GM18520 (cell line): ENCODE measurements around the gene RASSF8.

Experiments used
- ATAC-seq: cut with Tn5 transposase; IDR thresholded peaks from one replicate; pipeline ENCODE4 v1.9.1; 2021; ENCODE audit not compliant: unreplicated experiment

Gene RASSF8

DNA sequence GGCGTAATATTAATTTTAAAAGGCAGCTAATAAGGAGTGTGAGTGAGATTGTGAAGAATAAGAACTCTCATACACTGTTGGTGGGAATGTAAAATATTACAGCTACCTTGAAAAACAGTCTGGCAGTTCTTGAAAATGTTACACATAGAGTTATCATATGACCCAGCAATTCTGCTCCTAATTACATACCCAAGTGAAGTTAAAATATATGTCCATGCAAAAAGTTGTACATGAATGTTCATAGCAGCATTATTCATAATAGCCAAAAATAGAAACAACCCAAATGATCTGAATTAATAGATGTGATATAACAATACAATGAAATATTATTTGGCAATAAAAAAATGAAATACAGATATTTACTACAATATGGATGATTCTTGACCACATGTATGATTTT, 68.2 kb downstream of the RASSF8 start:
- ATAC-seq = no peak

- no peak for ATAC-seq
Measured at GRCh38 chr12:26027401-26027800, 68.9 kb downstream of the RASSF8 start.

DNA sequence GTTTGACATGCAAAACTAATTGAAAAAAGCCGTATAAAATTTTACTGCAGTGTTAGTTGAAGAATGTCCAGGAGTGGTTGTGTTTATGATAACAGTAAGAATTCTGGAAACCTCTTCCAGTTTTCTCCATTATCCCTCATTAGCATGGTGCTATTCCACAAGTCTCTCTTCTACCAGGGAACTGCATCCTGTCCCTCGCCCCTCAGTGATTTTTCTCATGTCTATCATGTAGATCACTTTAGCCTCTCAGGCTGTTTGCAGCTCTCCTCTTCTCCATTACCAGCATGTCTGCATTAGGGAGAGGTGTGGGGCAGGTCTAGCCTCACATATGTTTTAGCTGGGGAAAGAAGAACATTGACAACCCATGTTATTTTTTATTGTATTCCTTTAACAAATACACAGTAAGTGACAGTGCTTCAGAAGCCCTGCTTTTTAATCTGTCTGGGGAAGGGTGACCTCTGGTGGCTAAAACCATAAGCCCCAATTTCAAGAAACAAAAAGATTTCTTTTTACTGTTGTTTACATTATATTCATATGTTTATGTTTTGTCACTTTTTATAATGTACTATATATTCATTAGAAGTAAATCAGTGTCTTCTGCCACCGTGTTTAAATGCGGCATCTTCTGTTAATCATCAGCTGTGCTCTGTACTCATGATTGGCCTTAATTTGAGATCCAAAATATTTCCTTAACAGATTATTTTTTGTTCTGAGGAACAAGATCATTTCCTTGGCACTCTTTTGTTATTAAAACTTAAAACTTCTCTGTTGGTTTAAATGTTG, 70.7 kb downstream of the RASSF8 start:
- ATAC-seq = no peak

DNA sequence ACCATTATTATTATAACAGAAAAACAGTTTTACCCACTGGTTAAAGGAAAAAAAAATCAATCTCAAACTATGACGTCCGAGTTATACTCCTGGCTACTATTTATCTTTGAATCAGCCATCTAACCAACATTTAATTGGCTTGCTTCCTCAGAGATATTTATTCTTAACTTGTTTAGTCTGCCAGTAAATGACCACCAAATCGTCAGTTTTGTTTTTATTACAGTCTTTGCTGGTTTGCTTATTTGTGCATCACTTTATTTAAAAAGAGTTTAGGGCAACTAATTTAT, 71.2 kb downstream of the RASSF8 start:
- ATAC-seq = no peak

GRCh38 chr12:26030371-26030770, 71.9 kb downstream of the RASSF8 start:
- no peak for ATAC-seq

DNA sequence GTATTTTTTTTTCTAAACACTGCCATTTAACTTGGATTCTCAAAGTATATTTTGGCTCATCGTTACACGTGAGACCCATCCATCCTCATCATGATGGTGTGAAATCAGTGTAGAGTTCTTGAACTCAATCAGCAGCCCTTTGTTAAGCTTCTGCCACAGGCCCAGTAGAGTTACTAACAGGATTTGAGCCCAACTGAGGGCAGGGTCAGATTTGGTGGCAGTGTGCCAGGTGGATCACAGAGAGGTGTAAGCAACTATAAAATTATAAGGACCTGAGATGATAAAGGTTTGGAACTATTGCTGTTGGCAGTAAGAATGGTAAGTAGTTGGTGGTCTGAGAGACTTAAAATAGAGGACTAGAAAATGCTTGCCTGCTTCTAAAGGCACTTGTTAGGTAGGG, 72.8 kb downstream of the RASSF8 start:
- ATAC-seq = no peak

DNA sequence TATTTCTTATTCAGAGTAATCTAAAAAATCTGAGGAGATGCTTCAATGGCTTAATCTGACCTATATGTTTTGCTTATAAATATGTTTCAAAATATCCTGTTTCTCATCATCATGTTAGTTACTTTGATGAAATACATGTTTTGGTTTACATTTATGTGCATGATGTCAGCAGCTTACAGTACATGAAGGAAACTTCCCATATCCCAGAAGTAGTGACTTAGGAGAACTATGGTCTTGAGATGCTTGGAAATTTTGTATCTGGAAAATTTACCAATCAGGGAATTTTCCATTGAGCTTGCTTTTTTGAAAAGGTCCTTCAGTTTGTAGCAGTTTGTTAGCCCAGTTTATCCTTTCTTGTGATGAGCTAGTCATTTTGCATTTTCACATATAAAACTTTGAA, 73.3 kb downstream of the RASSF8 start:
- ATAC-seq = no peak

GRCh38 chr12:26032290-26032689, 73.8 kb downstream of the RASSF8 start:
- ATAC-seq = no peak

GRCh38 chr12:26032719-26033241, 74.3 kb downstream of the RASSF8 start:
- no peak for ATAC-seq

GRCh38 chr12:26034371-26035142, 76.1 kb downstream of the RASSF8 start:
- ATAC-seq = no peak

- ATAC-seq = no peak
Measured at GRCh38 chr12:26036877-26037276, 78.4 kb downstream of the RASSF8 start.

DNA sequence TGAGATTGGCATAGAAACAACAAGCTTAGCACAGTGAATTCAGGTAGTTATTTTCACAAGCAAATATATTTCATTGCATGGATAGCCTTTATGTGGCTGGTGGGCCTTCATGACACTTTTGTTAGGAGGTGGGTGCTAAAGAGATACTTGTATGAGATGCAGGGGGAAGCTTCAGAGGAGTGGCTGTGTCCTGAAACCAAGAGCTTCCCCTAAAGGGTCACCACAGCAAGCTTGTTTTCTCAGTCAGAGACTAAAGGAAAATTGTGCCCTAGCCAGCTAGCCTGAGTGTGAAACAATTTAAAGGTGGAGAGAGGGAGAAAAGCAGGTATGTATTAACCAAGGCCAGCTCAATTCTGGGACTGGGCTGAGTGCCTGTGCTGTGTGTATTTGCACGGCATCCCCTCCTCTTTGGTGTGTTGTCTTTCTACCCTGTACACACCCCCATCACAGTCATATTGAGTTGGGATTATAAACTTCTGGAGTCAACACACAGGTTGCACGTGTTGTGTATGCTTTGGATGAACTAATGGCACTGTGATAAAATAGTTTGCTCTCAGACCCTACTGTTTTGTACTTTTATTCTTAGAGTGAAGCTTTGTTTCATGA, 79.2 kb downstream of the RASSF8 start:
- no peak for ATAC-seq

GRCh38 chr12:26042645-26043044, 84.2 kb downstream of the RASSF8 start:
- ATAC-seq = no peak

- ATAC-seq = no peak
Measured at GRCh38 chr12:26043135-26044006, 84.9 kb downstream of the RASSF8 start.

DNA sequence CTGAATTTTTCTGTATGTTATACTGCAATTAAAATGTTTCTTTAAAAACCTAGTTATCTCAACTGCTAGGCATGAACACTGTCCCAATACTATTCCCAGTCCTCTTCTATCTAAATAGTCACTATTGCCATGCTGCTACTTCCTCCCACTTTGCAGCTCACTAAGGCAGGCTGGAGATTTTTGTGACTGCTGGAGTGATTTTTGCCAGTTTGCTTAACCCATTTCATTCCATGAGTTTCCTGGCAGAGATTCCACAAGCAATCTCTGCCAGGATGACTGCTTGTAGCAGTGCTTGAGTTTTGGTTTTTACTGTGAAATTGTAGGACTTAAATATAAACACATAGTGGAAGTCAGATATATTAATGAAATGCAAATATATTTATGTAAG, 85.5 kb downstream of the RASSF8 start:
- ATAC-seq = no peak

- no peak for ATAC-seq
Measured at GRCh38 chr12:26044592-26044991, 86.1 kb downstream of the RASSF8 start.

DNA sequence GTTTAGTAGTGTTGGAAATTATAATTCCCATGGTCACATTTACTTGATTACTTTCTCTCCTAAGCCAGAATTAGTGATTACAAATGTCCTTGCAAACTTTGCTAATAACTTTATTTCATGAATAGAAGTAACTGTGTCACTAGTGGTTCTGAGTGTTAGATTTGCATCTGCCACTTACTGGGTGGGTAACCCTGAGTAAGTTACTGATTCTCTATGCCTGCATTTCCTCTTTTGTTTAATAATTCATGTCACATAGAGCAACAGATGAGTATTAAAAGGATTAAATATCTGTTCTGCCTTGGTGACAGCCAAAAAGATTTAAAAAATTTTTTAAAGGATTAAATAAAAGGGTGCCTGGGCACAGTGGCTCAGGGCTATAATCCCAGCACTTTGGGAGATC, 87.7 kb downstream of the RASSF8 start:
- ATAC-seq = no peak

DNA sequence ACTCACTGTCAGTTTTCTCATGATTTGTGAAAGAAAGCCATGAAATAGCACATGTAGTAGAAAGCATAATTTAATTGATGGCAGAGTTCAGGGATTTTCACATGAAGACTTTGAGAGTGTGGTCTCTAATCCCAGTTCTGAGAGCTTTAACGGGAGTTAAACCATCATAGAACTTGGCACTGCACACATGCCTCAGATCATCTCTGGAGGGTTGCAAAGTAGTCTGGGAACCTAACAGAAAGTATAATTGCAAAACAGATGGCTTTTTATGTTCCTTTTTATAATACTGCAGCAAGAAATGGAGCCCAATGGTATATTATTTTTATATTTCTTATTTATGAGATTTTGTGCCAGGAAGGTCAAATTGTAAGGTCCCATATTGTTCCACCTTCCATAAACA, 88.4 kb downstream of the RASSF8 start:
- ATAC-seq = no peak

DNA sequence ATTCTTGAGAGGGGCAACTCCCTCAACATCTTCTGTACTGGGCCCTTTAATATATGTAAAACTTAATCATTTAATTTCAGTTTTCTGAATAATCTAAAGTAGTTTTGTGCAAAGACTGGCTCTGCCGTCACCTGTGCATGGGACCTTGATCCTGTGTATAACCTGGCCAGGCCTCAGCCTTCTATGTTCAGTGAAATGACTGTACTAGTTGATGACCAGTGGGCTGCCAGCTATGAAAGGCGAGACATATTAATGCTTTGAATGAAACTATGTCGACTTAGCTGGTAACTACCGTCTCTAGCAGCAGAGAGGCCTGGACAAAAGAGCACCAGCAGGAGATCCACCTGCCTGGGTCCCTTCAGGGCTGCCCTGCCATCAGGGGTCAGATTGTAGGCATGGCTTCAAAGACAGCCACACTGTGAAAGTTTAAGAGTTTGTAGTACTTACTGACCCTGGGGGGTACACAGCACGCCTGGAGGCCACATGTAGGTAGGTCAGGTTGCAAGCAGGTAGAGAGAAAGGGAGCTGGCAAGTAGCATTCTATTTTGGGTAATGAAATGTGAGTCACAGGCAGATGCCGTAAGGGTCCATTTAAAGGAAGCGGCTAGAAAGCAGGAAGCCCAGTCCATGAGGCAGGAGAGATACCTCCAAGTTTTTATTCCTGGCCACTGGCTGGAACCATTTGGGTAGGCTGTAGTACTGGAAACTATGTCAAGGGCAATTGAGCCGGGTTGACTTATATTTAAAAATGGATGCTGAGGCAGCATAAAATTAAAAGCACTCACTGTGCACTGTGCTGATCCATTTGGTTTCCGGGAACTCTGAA, 89.1 kb downstream of the RASSF8 start:
- no peak for ATAC-seq

DNA sequence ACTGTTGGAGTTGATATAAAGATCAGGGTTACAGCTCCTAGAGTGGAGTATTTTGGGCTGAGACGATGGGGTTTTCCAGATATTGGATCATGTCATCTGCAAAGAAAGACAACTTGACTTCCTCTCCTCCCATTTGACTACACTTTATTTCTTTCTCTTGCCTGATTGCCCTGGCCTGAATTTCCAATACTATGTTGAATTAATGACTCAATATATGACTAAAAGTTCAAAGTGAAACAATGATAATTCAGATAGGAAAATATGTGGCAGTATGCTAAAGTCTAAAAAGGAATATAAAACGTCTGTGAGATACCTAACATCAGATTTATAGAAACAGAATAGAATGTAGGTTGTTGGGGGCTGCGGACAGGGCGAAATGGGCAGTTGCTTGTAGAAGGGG, 94.2 kb downstream of the RASSF8 start:
- ATAC-seq = no peak
